CD4-positive, alpha-beta memory T cell (primary cell): ENCODE data around the gene LYSMD3. TPM values are rescaled to one million over a fixed set of nuclear protein-coding genes. Genes with fewer than 3 reads are reported as not detected.

Experiments used
- CTCF ChIA-PET: fragments of 350-600 bp; sonication (Branson Sonifier 250); formaldehyde crosslinking; loops from one replicate; lab custom pipeline; 2021; ENCODE audit warnings: inconsistent platforms; ENCODE audit not compliant: partially characterized antibody; lab: Charles Lee
- POLR2A ChIA-PET: fragments of 350-600 bp; sonication (Branson Sonifier 250); formaldehyde crosslinking; loops from one replicate; lab custom pipeline; 2021; ENCODE audit not compliant: partially characterized antibody; lab: Charles Lee
- DNase-seq, 5 donors: peaks; one replicate each; pipeline versions ENCODE4 v3.0.0 to v3.0.0-alpha.2; 2020 to 2022; ENCODE audit warnings: mixed read lengths in 1 of 5
- H3K27ac ChIP-seq: one replicate; pipeline ENCODE4 v1.7.0; 2013; ENCODE audit warnings: low read depth, low read length
- H3K27me3 ChIP-seq: 2 replicates; pipeline ENCODE4 v1.7.0; 2013; ENCODE audit warnings: mild to moderate bottlenecking, low read length, moderate library complexity; ENCODE audit not compliant: insufficient read depth
- H3K36me3 ChIP-seq: 2 replicates; pipeline ENCODE4 v1.7.0; 2013; ENCODE audit warnings: mild to moderate bottlenecking, low read length, moderate library complexity; ENCODE audit not compliant: insufficient read depth
- H3K4me1 ChIP-seq: 2 replicates; pipeline ENCODE4 v1.7.0; 2013; ENCODE audit warnings: mild to moderate bottlenecking, low read length, moderate library complexity; ENCODE audit not compliant: insufficient read depth
- H3K4me3 ChIP-seq, 2 donors: one replicate each; pipeline ENCODE4 v1.7.0; 2013; ENCODE audit warnings: low read length in 2 of 2, mild to moderate bottlenecking in 1 of 2
- H3K9me3 ChIP-seq, 2 donors: one replicate each; pipeline ENCODE4 v1.7.0; 2013; ENCODE audit warnings: low read length in 2 of 2, control low read depth in 1 of 2; ENCODE audit not compliant: control insufficient read depth in 1 of 2
- H3K27ac Mint-ChIP-seq, 7 donors: one replicate each; pipeline ENCODE4 v1.8.0; 2020 to 2021; ENCODE audit warnings: mixed read lengths in 7 of 7, mild to moderate bottlenecking in 6 of 7, inconsistent platforms in 3 of 7, moderate library complexity in 3 of 7
- H3K27me3 Mint-ChIP-seq, 2 donors: one replicate each; pipeline ENCODE4 v1.8.0; 2020 to 2021; ENCODE audit warnings: mixed read lengths in 2 of 2
- H3K36me3 Mint-ChIP-seq, 2 donors: one replicate each; pipeline ENCODE4 v1.8.0; 2020 to 2021; ENCODE audit warnings: mixed read lengths in 2 of 2, inconsistent platforms in 1 of 2, mild to moderate bottlenecking in 1 of 2
- H3K4me1 Mint-ChIP-seq, 4 donors: one replicate each; pipeline ENCODE4 v1.8.0; 2020 to 2021; ENCODE audit warnings: mixed read lengths in 4 of 4, mild to moderate bottlenecking in 1 of 4
- H3K4me3 Mint-ChIP-seq, 8 donors: one replicate each; pipeline ENCODE4 v1.8.0; 2020 to 2021; ENCODE audit warnings: mixed read lengths in 8 of 8, mild to moderate bottlenecking in 7 of 8, moderate library complexity in 6 of 8, inconsistent platforms in 3 of 8
- H3K9me3 Mint-ChIP-seq, 8 donors: one replicate each; pipeline ENCODE4 v1.8.0; 2020 to 2021; ENCODE audit warnings: mixed read lengths in 8 of 8, mild to moderate bottlenecking in 5 of 8, inconsistent platforms in 3 of 8, moderate library complexity in 1 of 8
- intact Hi-C: fragments of 100-400 bp; cut with micrococcal nuclease; formaldehyde crosslinking; loops from one replicate; pipeline ENCODE4 v1.15.1; 2023
- polyA plus RNA-seq, 2 donors: library from polyadenylated mRNA; unstranded; fragments of 300-500 nt; fragmentation: Illumina TruSeq; gene quantifications; one replicate each; pipeline ENCODE4 v1.2.3, GENCODE V29; 2021
- total RNA-seq, 2 experiments: library from RNA; stranded (reverse); gene quantifications; one replicate each; pipeline ENCODE4 v1.2.3, GENCODE V29; 2021

The LYSMD3 gene
- total and polyA plus RNA-seq, 4 experiments from 2014 or later: 11.7 to 30.9 (median 22.4) TPM

DNA sequence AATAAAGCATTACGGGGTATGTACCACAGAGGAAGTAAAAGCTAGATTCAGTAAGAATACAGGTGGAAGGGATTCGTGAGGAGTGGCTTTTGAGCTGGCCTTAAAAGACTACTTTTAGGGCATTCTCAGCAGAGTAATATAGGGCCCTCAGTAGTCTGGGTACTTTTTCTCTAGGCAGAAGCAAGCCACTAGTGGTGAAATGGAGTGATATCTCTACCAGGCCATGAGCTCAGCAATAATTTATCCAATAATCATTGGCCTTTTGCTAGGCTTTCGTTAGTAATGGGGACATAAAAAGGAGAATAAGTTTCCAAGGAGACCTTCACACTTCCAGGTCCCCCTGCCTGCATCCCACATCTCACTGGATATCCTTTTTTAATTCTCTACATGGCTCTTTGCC, 53.0 kb downstream of the LYSMD3 start:
- Histone ChIP-seq H3K27ac (no peak overlapping the region), H3K27me3 (no peaks in the 10 kb centered on the region), H3K9me3 (no peaks in the 10 kb centered on the region), H3K4me1 (peaks cover 27% of the 10 kb centered on the region), H3K36me3 (no peaks in the 10 kb centered on the region), H3K4me3 (no peak overlapping the region)
- peaks cover 16 to 35% (median 23%) of the 10 kb centered on the region in 4 donors for H3K4me1 Mint-ChIP-seq
- H3K9me3 Mint-ChIP-seq: peaks cover 0 to 6% (median 0%) of the 10 kb centered on the region in 8 donors
- H3K36me3 Mint-ChIP-seq: peaks cover under 1 to 8% of the 10 kb centered on the region in 2 donors
- no peak for DNase-seq
- ChIA-PET POLR2A (interaction anchor here (0.7 to 7.0 kb wide), 3 partner anchors 53 to 907 kb away, joined by 3 to 72 read pairs (median 50); partner anchors contain the start of genes ARRDC3, CETN3 and LYSMD3), CTCF (interaction anchor here (0.7 to 5.4 kb wide), 3 partner anchors 10 to 53 kb away, joined by 3 to 45 read pairs (median 4); partner anchors contain the start of gene LYSMD3)
- H3K27me3 Mint-ChIP-seq: no peaks in the 10 kb centered on the region
- intact Hi-C loops: no loop called here
- peak overlapping the region in 1 of 7 donors; percentile 50 for H3K27ac Mint-ChIP-seq
- peak overlapping the region in 1 of 8 donors; percentile 7 for H3K4me3 Mint-ChIP-seq

DNA sequence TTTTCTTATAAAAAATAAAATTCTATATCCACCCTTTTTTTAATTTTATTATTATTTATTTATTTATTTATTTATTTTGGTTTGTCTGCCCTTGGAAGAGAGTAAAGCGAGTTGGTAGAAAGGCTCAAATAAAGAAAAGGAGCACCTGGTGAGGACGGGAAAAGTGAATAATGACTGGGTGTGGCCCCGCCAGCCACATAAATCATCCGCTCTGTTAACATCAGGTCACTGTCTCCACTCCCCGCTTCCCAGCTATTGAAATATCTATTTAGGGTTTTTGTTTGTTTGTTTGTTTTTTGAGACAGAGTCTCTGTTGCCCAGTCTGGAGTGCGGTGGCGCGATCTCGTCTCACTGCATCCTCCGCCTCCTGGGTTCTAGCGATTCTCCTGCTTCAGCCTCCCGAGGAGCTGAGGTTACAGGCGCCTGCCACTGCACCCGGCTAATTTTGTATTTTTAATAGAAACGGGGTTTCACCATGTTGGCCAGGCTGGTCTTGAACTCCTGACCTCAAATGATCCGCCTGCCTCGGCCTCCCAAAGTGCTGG, 53.9 kb downstream of the LYSMD3 start:
- ChIA-PET POLR2A (interaction anchor here (1.4 to 7.0 kb wide), 4 partner anchors 9 to 908 kb away, joined by 7 to 72 read pairs (median 32); partner anchors contain the start of genes ARRDC3, CETN3 and LYSMD3), CTCF (interaction anchor here (1.0 to 5.4 kb wide), 5 partner anchors 35 to 65 kb away, joined by 3 to 45 read pairs (median 10); partner anchors contain the start of genes CETN3 and LYSMD3)
- H3K4me3 Mint-ChIP-seq: peak overlapping the region in 7 of 8 donors; percentile 39 to 99 (median 99)
- intact Hi-C loops: loop anchor here (2.0 kb wide), 1 partner anchor 37 kb away; no protein-coding TSS in a partner anchor
- no peaks in the 10 kb centered on the region for H3K27me3 ChIP-seq
- peaks cover 20 to 41% (median 32%) of the 10 kb centered on the region in 4 donors for H3K4me1 Mint-ChIP-seq
- peak overlapping the region in 1 of 2 donors; percentile 79 for H3K4me3 ChIP-seq
- H3K36me3 ChIP-seq: no peaks in the 10 kb centered on the region
- H3K27ac ChIP-seq: no peak overlapping the region
- peaks cover 0 to 8% (median 0%) of the 10 kb centered on the region in 8 donors for H3K9me3 Mint-ChIP-seq
- H3K4me1 ChIP-seq: peaks cover 35% of the 10 kb centered on the region
- no peaks in the 10 kb centered on the region for H3K27me3 Mint-ChIP-seq
- H3K9me3 ChIP-seq: no peaks in the 10 kb centered on the region
- H3K27ac Mint-ChIP-seq: peak overlapping the region in 3 of 7 donors; percentile 43 to 93 (median 63)
- DNase-seq: no peak
- H3K36me3 Mint-ChIP-seq: peaks cover 8 to 10% of the 10 kb centered on the region in 2 donors

GRCh38 chr5:90474235-90475107, 54.9 kb downstream of the LYSMD3 start, which contains the start of the genes MBLAC2 and POLR3G:
Gene MBLAC2, minus strand, starts transcription at chr5:90474771. Its CDS starts 479 bp downstream, at chr5:90474292.
Gene POLR3G, plus strand, starts transcription at chr5:90474864. Its CDS starts 10,704 bp downstream, at chr5:90485568.
- ChIA-PET CTCF (interaction anchor here (0.6 to 5.4 kb wide), 11 partner anchors 9 to 842 kb away, joined by 3 to 45 read pairs (median 3); partner anchors contain the start of genes CETN3 and LYSMD3), POLR2A (interaction anchor here (1.0 to 7.0 kb wide), 8 partner anchors 10 to 910 kb away, joined by 3 to 72 read pairs (median 8); partner anchors contain the start of genes ARRDC3, CETN3 and LYSMD3)
- H3K27me3 Mint-ChIP-seq: no peaks in the 10 kb centered on the region
- Histone ChIP-seq H3K4me1 (peaks cover 35% of the 10 kb centered on the region), H3K4me3 (peak within 1 kb of the TSS; percentile 79 to 87), H3K9me3 (no peaks in the 10 kb centered on the region), H3K27me3 (no peaks in the 10 kb centered on the region), H3K36me3 (no peaks in the 10 kb centered on the region), H3K27ac (peak within 1 kb of the TSS; percentile 66)
- H3K27ac Mint-ChIP-seq: peak within 1 kb of the TSS; percentile 84 to 98 (median 95)
- peak within 1 kb of the TSS; percentile 95 to 99 (median 99) for H3K4me3 Mint-ChIP-seq
- H3K4me1 Mint-ChIP-seq: peaks cover 24 to 46% (median 35%) of the 10 kb centered on the region in 4 donors
- peaks cover 13 to 20% of the 10 kb centered on the region in 2 donors for H3K36me3 Mint-ChIP-seq
- intact Hi-C loops: loop anchor here (1.0 to 2.0 kb wide), 4 partner anchors 36 to 907 kb away; partner anchors contain the start of genes CETN3 and LYSMD3
- DNase-seq: peak; percentile 91 to 93 (median 92)
- H3K9me3 Mint-ChIP-seq: peaks cover 0 to 10% (median under 1%) of the 10 kb centered on the region in 8 donors

GRCh38 chr5:90473396-90474234, 55.8 kb downstream of the LYSMD3 start:
- Histone ChIP-seq H3K27ac (peak overlapping the region; percentile 66), H3K9me3 (no peaks in the 10 kb centered on the region), H3K4me3 (peak overlapping the region; percentile 79 to 87), H3K4me1 (peaks cover 35% of the 10 kb centered on the region), H3K27me3 (no peaks in the 10 kb centered on the region), H3K36me3 (no peaks in the 10 kb centered on the region)
- peak overlapping the region; percentile 84 to 98 (median 95) for H3K27ac Mint-ChIP-seq
- intact Hi-C loops: loop anchor here (1.0 to 2.0 kb wide), 4 partner anchors 35 to 908 kb away; partner anchors contain the start of genes CETN3 and LYSMD3
- peaks cover 19 to 29% of the 10 kb centered on the region in 2 donors for H3K36me3 Mint-ChIP-seq
- peaks cover 0 to 12% (median 6%) of the 10 kb centered on the region in 8 donors for H3K9me3 Mint-ChIP-seq
- peak overlapping the region; percentile 95 to 99 (median 99) for H3K4me3 Mint-ChIP-seq
- POLR2A ChIA-PET: interaction anchor here (0.8 to 7.0 kb wide), 8 partner anchors 11 to 911 kb away, joined by 3 to 72 read pairs (median 6); partner anchors contain the start of genes ARRDC3, CETN3 and LYSMD3
- H3K27me3 Mint-ChIP-seq: no peaks in the 10 kb centered on the region
- H3K4me1 Mint-ChIP-seq: peaks cover 24 to 46% (median 36%) of the 10 kb centered on the region in 4 donors
- CTCF ChIA-PET: interaction anchor here (0.6 to 5.4 kb wide), 10 partner anchors 8 to 843 kb away, joined by 3 to 45 read pairs (median 4); partner anchors contain the start of genes CETN3 and LYSMD3
- DNase-seq: peak; percentile 4 to 45 (median 7)

DNA sequence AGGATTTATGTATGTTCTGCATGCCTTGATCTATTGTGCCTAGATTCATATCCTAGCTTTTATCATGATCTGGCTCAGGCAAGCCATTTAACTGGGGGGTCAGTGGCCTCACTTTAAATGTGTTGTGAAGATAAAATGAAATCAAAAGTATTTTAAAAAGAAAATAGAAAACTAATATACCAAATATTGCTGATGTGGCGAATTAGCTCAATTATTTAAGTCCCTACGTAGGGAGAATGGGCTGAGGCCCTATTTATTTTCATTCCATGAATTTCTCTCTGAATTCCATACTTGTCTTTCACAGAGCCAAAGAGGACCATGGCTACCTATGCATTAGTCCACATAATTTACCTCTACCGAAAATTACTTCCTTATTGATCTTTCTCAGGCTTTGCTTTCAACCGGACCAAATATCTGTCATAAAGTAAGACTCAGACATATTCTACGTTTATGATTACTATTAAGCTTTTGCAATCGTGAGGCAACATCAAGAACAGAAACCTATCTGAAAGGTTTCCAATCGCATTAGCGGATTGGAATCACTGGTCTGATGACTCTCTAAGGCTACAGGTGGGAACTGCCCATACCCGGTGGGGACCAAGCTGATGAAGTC, 56.5 kb downstream of the LYSMD3 start:
- ChIA-PET CTCF (interaction anchor here (1.3 to 5.4 kb wide), 4 partner anchors 12 to 56 kb away, joined by 3 to 45 read pairs (median 18); partner anchors contain the start of gene LYSMD3), POLR2A (interaction anchor here (0.8 to 7.0 kb wide), 3 partner anchors 33 to 62 kb away, joined by 3 to 72 read pairs (median 50); partner anchors contain the start of genes CETN3 and LYSMD3)
- Mint-ChIP-seq H3K36me3 (peaks cover 25 to 36% of the 10 kb centered on the region in 2 donors), H3K27me3 (no peaks in the 10 kb centered on the region), H3K27ac (peak overlapping the region in 6 of 7 donors; percentile 84 to 98 (median 90)), H3K9me3 (peaks cover 0 to 20% (median 13%) of the 10 kb centered on the region in 8 donors), H3K4me3 (peak overlapping the region; percentile 95 to 99 (median 99)), H3K4me1 (peaks cover 24 to 46% (median 37%) of the 10 kb centered on the region in 4 donors)
- Histone ChIP-seq H3K4me1 (peaks cover 35% of the 10 kb centered on the region), H3K27me3 (no peaks in the 10 kb centered on the region), H3K9me3 (no peaks in the 10 kb centered on the region), H3K4me3 (peak overlapping the region; percentile 11 to 79), H3K27ac (no peak overlapping the region), H3K36me3 (no peaks in the 10 kb centered on the region)
- intact Hi-C loops: no loop called here
- DNase-seq: peak in 1 of 5 donors; percentile 1
